ENCODE results near the gene ATAD5.

DNA sequence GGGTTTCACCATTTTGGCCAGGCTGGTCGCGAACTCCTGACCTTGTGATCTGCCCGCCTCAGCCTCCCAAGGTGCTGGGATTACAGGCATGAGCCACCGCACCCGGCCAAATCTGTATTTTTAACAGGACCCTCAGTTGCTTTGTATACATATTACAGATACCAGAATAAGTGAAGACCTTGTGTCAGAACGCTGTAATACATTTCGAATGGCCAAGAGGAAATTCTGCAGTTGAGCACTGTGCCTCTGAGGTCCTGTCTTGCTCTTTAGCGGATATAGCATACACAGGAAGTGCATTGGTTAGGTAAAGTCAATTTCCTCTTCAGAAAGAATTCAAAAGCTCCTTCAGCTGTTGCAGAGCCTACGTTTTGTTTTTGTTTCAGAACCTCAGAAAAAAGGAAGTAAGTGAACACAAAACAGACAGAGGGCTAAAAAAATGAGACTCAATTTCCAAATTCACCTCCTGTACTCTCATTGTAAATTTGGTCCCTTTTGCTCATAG lies 22.9 kb upstream of the ATAD5 start:
- TF ChIP-seq SIN3A (IDR thresholded peaks at IDR 0.05; ENCODE audit: borderline replicate concordance, insufficient read depth, low read length) (no peak), TAF1 (IDR thresholded peaks at IDR 0.05; ENCODE audit: borderline replicate concordance, insufficient read depth, low read length) (no peak), POLR2AphosphoS5 (IDR thresholded peaks at IDR 0.05; ENCODE audit: low read depth, low read length) (no peak)

All from PFSK-1 (cell line).